Activated CD8-positive, alpha-beta memory T cell treated with anti-CD3 and anti-CD28 coated beads, Interleukin-2, amount 50 U/mL, for 1 hour (primary cell): Measurements from ENCODE around the gene ATP10B.

Source experiments
- DNase-seq: peaks from one replicate; pipeline ENCODE4 v3.0.0-alpha.2; 2020; ENCODE audit errors: extremely low read depth

ATP10B gene

DNA sequence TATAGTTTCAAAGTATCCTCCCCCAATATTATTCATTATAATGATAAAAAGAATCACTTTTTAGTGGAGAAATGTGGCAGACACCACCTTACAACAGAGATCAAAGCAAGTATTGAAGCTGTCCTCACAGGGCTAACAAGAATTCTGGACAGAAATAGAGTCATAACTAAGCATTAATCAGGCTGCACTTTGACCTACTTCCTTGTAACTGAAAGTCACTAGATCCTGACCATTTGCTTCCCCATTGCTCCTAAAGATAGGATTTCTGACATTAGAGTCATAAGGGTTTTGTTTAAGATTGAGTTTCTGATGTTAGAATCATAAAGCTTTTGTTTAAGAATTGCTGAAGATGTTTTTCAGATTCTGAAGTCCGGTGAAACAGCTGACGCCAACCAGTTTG, 159.7 kb downstream of the ATP10B start:
- no peak for DNase-seq

DNA sequence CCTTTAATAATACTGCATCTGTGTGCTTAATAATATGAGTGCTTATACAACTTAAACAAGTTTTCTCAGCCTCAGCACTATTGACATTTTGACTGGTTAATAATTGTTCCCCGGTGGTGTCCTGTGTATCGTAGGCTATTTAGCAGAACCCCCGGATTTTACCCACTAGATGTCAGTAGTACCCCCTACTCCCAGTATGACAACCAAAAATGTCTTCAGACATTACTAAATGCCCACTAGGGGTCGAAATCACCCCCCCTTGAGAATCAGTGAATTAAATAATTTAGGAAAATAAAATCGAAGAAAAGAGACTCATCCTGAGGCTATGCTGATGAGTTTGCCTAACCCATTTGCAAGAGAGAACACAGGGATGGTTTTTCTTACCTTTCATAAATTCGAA, 166.3 kb downstream of the ATP10B start:
- no peak for DNase-seq

DNA sequence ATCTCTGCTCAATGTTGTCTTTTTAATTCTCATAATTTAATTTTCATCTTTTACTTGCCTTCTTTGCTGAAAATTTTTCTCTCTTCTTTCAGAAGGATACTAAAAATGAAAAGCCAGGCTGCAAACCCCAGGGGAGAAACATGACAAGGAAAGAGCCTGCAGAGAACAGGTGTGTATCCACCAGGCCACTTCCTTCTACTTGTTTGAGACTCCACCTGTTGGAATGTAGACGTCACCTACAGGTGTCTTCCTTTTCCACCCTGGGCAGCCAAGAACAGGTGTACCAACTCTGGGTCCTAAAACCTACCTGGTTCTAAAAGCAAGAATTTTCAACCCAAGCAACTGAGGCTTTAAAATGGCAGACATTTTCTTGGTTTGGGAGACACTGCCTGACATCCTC, 166.8 kb downstream of the ATP10B start:
- DNase-seq, result no peak

DNA sequence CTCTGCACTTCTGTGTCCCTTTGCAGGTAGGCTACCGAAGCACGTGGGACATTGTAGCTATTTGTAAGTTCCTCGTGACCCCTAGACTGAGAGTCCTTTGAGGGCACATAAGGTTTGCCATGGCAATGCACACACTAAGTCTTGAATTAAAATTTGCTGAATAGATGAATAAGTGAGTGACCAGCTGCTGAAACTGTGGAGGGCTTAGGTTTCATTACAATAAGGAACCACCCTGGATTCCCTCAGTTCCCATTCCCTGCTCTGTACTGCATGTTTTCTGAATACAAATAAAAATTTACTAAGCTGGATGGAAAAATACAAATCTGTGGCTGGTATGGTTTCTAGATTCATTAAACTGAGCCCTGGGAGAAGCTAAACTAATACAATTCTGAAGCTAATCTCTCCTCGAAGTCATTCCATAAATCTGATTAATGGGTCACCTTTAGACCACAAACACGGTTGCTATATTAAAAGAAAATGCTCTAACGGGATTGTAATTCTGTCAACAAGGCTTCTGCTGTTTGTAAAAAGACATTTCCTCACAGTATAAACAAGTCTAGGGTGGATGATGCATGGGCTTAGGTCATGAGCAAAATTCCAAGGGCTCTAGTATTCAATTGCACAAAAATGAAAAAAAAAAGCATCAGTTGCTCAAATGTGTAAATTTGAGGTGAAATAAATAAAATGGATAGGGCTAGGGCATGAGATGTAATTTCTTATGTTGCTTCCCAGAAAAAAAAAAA, 172.3 kb downstream of the ATP10B start:
- no peak for DNase-seq

DNA sequence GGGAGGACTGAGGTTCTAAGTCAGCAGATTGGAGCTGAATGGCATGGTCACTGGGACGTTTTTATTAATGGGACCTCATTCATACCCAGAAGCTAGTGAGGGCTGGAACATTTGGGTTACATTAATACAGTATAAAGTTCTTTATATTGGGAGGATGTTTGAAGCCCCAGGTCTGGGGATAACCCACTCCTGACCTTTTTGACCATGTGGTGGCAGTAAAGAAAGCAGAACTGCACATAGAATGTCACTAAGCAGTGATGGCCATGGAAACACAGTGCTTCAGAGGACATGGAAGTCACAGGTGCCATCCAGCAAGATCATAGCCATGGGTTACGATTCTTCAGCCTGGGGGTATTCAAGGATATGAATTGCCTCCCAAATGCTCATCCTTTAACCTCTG, 176.0 kb downstream of the ATP10B start:
- no peak for DNase-seq

DNA sequence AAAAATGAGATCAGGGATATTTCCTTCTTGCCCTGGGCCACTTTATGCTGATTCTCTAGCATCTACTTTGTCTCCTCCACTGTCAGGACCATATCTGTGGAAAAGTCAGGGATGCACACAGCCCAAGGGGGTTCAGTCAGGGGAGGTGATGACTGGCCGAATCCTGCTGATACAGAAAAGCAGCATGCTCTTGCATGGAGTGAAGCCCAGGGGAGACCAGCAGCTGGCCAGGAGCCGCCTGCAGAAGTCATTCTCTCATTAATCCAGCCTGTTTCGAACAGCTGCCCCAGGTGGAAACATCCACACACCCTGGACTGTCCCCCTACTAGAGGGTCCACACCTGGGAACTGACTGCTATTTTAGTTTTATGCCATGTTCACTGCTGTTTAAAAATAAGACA, 177.1 kb downstream of the ATP10B start:
- DNase-seq, result no peak

DNA sequence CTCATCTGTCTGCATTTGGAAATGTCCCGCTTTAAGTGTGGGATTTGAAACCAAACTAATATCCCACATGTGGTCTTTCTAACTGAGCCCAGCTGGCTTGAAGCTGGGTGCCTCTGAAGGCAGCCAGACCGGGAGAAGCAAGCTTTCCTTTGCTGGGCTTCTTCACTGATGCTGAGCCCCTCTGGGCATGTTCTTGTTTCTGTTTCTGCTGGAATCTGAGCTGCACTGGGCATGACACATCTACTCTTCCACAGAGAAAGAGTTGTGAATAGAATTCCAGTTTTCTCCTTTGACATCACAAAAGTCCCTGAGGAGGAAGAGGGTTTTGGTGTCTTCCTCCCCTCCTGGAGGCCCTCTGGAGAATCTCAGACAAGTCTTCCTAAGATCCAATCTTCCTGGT, 179.5 kb downstream of the ATP10B start:
- DNase-seq, result no peak

DNA sequence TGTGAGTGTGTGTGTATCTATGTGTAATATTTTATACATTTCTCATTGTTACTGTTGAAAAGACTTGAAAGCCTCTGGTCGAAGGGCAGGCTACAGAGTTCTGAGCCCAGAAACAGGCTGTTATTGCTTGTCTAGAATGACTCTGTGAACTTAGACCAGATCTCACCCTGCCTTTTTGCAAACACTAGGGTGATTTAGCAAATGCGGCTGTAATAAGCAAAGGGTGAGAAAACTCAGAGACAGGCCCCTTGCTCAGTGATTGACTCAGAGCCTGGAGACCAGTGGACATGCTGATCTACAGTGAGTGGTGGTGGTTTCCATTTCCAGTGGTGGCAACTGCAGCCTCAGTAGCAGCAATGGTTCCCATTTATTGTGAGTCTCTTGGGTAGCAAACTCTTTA, 183.7 kb downstream of the ATP10B start:
- DNase-seq, result no peak

DNA sequence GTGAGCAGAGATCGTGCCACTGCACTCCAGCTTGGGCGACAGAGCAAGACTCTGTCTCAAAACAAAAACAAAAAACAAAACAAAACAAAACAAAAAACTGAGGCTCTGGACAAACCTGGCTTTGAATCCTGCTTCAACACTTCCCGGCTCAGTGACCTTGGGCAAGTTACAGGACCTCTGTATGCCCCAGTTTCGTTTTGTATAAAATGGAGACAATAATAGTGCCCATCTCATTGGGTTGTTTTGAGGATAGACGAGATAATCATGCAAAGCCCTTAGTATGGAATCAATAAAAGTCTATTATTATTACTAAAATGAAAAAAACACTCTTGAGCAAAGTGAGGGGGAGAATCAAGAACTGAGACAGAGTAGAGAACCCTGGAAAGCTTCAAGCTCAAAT, 184.9 kb downstream of the ATP10B start:
- no peak for DNase-seq

DNA sequence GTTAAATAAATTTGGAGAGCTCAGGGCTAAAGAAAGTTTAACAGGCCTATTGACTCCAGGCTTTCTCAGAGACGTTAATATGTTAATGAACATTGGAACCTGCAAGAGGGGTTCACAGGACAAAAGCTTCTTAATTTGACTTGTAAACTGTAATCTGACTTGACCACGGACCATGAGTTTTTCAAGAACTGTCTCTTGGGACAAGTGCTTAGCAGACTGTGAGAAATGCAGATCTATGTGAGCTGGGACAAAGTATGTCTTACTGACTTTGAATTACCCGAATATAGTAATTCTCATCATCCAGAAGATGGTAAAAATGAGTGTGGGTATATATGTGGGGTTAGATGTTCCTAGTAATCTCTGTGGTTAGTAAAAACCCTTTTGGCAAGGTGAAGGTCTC, 186.6 kb downstream of the ATP10B start:
- DNase-seq, result no peak

DNA sequence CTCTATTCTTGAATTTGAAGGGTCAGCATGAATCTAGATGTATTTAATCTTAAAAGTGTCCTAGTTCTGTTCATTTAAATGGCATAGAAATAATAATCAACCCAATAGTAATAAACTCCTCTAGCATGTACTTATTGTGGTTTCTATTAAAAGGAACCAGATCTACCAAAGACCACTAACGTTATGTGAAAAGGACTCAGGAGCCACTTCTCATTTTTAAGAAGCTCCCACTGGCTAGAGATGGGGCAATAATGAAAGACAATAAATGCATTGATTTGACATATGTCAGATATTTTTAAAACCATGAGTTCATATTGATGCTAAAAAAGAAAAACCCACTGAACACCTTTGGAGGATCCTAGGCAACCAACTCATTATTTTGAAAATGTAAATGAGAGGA, 191.9 kb downstream of the ATP10B start:
- DNase-seq, result no peak

DNA sequence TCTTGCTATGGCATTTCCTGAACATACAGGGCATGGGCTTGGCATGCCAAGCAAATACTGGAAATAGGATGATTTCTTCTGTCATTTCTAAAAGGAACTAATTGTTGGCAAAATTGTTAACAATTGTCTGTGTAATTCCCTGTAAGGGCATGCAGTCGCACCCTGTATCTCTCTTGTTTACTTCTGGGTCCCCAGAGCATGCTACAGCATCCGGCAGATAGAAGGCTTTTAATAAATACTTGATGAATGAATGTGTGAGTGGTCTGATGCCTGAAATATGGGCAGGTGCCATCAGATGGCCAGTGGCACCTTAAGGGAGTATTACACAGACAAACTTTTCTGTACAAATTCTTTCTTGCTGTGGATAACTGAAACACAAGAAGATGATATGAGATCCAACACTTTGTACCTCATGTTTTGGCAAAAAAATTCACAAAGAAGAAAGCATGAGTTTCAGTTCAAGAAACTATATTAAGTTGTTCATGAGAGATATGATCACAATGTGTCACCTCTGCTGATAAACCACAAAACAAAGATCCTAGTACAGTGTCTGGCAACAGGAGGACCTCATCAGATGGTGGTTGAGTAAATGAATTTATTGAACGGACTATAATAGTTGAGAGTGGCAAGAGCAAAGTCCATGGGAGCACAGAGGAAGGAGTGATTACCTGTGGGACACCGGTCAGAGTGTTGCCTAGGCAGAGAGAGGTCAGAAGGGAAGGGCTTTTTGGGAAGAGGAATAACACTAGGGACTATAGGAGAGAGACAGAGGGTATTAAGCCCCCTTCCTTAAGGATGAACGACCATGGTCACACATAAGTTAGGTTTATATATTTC, 194.2 kb downstream of the ATP10B start:
- DNase-seq, result no peak

DNA sequence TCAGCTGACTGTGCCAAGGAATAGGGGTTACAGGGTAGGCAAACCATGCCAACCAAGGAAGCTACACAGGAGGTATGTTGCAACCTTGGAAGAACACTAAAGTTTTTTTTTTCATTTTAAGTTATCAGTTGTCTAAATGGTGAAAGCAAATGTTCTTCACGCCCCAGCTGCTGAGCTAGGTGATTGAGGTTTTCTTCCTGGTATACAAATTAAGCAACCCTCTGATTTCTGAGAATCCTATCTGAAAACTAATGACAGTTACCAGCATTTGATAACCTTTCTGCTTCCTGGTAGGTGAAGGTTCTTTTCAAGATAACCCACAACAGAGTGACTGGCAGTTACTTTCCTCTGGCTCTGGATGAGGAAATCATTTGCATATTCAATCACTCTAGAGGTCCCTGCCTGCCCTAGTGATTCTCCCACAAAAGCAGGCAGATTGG, 194.9 kb downstream of the ATP10B start:
- no peak for DNase-seq

DNA sequence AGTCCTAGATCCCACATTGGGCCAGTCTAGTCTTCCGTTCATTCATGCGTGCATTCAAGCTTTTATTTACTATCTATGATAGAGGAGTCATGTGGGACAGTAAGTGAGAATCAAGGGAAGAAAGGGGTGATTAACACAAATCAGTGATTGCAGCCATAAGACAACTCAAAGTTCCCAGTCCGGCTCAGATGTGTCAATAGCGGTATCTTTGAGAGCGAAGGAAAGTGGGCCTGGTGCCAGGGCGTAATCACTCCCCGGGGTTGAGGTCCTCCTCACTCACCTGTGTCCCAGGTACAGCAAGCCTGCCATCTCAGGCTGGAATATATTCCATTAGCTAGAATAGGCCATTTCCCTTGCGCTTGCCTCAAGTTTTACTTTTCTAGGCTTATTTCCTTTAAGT, 196.3 kb downstream of the ATP10B start:
- DNase-seq, result no peak

DNA sequence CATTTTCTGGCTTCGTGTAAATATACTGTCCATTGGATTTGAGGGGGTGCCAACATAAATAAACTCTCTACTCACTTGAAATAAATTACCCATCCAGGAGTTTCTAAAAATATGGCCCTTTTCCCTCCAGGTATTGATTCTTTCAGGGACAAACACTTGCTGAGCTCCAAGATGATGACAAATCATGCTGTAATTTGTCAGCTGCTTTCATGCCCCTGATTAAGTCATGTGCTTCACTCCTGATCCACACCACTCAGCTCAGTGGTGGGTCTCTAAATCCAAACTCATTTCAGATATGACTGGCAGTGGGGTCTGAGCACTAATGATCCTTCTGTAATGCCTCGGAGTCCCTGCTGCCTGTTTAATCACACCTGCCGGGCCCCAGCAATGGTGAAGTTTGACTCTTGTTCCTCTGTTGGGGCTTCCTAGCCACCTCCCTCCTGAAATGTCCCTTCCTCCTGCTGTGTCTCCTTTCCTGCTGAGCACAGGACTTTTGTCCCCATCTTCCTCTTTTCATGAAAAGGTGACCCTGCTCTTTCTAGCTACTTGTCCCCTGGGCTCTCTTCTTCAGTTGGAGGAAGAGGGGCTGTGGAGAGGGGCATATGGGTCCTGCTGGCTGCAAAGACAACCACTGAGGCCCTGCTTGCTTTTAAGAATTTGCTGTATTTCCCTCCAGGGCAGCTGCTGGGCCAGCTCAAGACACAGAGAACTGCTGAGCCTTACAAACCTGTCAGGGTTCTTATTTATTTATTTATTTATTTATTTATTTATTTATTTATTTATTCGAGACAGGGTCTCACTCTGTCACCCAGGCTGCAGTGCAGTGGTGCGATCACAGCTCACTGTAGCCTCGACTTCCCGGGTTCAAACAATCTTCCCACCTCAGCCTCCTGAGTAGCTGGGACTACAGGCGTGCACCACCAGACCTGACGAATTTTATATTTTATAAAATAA, 200.0 kb downstream of the ATP10B start:
- no peak for DNase-seq

DNA sequence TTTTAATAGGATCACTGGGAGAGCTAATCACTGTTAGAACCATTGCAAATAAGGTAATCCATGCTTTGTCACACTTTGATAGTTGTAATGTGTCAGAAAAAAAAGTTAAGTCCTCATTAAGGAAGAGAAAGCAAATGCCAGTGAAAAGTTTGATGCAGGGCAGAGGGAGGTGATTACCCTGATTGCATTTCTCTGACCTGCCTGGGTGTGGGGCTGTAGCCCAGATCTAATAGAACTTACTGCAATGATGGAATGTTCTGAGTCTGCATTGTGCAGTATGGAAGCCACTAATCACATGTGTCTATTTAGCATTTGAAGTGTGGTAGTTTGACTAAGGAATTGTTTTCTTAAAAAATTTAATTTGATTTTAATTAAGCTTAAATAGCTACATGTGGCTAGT, 202.7 kb downstream of the ATP10B start:
- DNase-seq, result no peak

DNA sequence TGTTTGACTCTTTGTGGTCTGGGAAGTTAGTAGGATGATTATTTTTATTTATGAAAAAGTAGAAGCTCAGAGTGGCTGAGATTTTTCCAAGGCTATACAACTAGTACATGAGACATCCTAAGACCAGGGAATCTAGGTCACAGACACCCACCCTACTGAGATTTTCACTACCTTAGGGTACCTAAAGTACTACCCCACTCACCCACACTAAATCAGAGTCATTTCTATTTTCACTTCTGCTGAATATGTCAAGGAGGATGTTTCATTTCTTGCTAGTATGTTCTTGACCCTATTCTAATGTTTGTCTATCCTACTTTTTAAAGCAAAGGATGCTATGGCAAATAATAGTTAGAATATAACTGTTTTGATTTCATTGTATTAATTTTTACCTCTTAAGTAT, 206.0 kb downstream of the ATP10B start:
- no peak for DNase-seq

DNA sequence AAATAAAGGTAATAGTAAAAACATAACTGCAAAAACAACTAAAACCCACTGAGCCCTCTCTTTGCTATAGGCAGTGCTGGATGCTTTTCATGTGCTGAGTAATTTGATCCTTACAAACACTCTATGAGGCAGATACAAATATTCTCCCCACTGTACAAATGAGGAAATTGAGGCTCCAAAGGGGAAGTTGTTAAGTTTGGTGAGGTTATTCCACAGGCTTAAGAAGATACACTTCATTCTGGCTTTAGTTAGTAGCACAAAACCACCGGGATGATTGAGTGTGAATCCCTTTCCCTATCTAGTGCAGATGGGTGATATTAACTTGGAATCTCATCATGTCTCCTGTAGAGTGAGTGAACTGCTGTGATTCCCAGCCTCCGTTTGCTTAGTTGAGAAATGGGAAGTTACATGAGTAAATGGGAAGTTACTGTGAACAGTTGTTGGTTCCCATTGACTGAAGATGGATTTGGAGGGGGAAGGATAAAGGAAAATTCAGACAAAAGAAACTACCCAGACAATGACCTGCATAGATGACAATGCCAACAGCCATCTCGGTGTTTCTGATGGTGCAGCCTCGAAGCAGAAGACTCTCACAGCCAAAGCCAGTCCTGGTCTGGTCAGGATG, 208.3 kb downstream of the ATP10B start:
- no peak for DNase-seq

DNA sequence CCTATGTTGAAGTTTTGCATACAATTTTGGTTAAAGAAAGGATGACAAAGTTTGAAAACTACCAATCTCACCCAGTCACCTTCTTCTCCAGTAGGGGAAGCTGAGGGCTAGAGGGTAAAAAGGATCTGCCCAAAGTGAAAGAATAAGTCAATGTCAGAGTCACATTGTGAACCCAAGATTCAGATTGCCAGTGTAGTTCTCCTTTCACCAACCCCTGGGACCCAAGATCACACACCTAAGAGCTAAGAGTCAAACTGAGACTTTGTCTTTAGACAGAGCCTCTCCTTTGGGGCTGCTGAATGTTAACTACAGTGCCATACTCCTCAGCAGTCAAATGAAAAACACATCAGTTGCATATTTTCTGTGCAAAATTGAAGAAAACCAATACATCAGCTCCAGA, 210.6 kb downstream of the ATP10B start:
- DNase-seq, result no peak

DNA sequence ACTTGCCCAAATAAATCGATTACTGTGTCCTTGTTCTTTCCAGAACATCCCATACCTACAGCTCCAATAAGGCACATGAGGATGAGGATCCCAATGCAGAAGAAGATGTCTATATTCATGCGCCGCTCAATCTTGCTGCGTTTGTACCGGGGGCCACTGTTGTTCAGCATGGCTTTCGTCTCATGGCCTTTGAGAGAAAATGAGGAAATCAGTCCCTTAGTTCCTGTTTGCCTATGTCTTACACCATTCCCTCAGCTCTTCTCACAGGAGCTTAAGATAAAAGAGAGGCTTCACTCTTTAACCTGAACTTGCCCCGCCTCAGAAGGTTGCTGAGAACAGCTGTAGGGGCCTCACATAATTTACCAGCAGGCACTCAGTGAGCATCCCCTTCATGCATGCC, 211.6 kb downstream of the ATP10B start:
- DNase-seq, result no peak

DNA sequence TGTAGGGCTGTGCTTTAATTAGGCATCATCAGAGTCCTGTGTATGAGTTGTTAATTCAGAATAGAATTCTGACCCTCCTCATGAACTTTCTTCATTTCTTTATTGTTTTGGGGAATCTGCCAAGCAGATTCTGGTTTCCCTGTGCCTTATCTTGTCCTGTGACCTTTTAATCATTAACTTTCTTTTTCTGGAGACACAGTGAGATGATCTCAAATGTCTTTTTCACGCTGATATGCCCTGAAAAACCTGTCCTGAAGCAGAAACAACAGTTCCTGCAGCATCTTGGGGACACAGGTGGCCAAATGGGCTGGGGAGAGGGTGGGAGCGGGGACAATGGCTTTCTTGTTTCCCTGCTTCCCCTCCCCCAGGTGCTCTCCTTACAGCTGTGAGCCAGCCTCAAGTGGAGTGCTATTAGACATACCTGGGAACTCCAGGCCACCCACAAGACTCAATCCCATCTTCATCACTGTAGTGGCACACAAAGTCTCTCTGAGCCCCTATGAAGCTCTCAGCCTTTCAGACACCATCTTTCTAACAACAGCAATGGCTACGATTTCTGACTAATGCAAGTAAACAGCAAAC, 213.8 kb downstream of the ATP10B start:
- no peak for DNase-seq
